SK-N-SH treated with all-trans-retinoic acid at 6 μM for 48 hours (cell line): ENCODE data around the gene IL12B.

Experiments
- ATAC-seq: fragments of 200-7000 bp; cut with Tn5 transposase; 3 replicates; pipeline ENCODE4 v1.9.1; 2020; ENCODE audit warnings: mild to moderate bottlenecking, moderate library complexity
- ARNTL ChIP-seq: fragments of 450-650 bp; formaldehyde crosslinking; IDR thresholded peaks from 2 replicates; pipeline ENCODE4 v1.5.0; 2020; ENCODE audit warnings: low read depth, mild to moderate bottlenecking, moderate library complexity, borderline replicate concordance
- BACH2 ChIP-seq: fragments of 250-450 bp; sonication (Bioruptor Pico); IDR thresholded peaks from 2 replicates; pipeline ENCODE4 v1.9.0; 2021; ENCODE audit warnings: mild to moderate bottlenecking, borderline replicate concordance
- CSDC2 ChIP-seq: fragments of 250-450 bp; sonication (Bioruptor Pico); IDR thresholded peaks from 2 replicates; pipeline ENCODE4 v1.5.0; 2020; ENCODE audit warnings: mild to moderate bottlenecking, moderate library complexity
- CSRNP3 ChIP-seq: fragments of 250-450 bp; sonication (Bioruptor Pico); IDR thresholded peaks from 2 replicates; pipeline ENCODE4 v1.5.1; 2021; ENCODE audit warnings: mild to moderate bottlenecking, moderate library complexity
- ESRRG ChIP-seq: fragments of 250-450 bp; sonication (Bioruptor Pico); IDR thresholded peaks from 2 replicates; pipeline ENCODE4 v1.6.1; 2021; ENCODE audit warnings: mild to moderate bottlenecking
- GLIS3 ChIP-seq: fragments of 250-450 bp; sonication (Bioruptor Pico); IDR thresholded peaks from 2 replicates; pipeline ENCODE4 v1.5.0; 2020; ENCODE audit warnings: mild to moderate bottlenecking, moderate library complexity
- ISL1 ChIP-seq: fragments of 250-450 bp; sonication (Bioruptor Pico); IDR thresholded peaks from 2 replicates; pipeline ENCODE4 v2.1.2; 2022; ENCODE audit warnings: mild to moderate bottlenecking, moderate library complexity
- OSR1 ChIP-seq: fragments of 250-450 bp; sonication (Bioruptor Pico); IDR thresholded peaks from 2 replicates; pipeline ENCODE4 v1.8.0; 2022; ENCODE audit warnings: moderate library complexity, mild to moderate bottlenecking, inconsistent platforms
- POU6F1 ChIP-seq: fragments of 250-450 bp; sonication (Bioruptor Pico); IDR thresholded peaks from 2 replicates; pipeline ENCODE4 v1.8.0; 2021; ENCODE audit warnings: low read depth, mild to moderate bottlenecking, moderate library complexity, borderline replicate concordance
- PPARA ChIP-seq: fragments of 250-450 bp; sonication (Bioruptor Pico); IDR thresholded peaks from 2 replicates; pipeline ENCODE4 v1.5.0; 2020; ENCODE audit warnings: mild to moderate bottlenecking, borderline replicate concordance
- RARB ChIP-seq: fragments of 250-450 bp; sonication (Bioruptor Pico); IDR thresholded peaks from 2 replicates; pipeline ENCODE4 v1.8.0; 2021; ENCODE audit warnings: mild to moderate bottlenecking, moderate library complexity
- SNAI2 ChIP-seq: fragments of 250-450 bp; sonication (Bioruptor Pico); IDR thresholded peaks from 2 replicates; pipeline ENCODE4 v1.5.0; 2020; ENCODE audit warnings: mild to moderate bottlenecking, moderate library complexity
- TCF4 ChIP-seq: fragments of 250-450 bp; sonication (Bioruptor Pico); IDR thresholded peaks from 2 replicates; pipeline ENCODE4 v1.8.0; 2021; ENCODE audit warnings: mild to moderate bottlenecking, moderate library complexity, borderline replicate concordance
- TOX ChIP-seq: fragments of 250-450 bp; sonication (Bioruptor Pico); IDR thresholded peaks from 2 replicates; pipeline ENCODE4 v1.8.0; 2021; ENCODE audit warnings: mild to moderate bottlenecking, moderate library complexity, borderline replicate concordance
- ZC3H10 ChIP-seq: fragments of 250-450 bp; sonication (Bioruptor Pico); IDR thresholded peaks from 2 replicates; pipeline ENCODE4 v1.5.1; 2021; ENCODE audit warnings: mild to moderate bottlenecking, moderate library complexity
- ZFP3 ChIP-seq: fragments of 250-450 bp; sonication (Bioruptor Pico); IDR thresholded peaks from 2 replicates; pipeline ENCODE4 v1.5.0; 2020; ENCODE audit warnings: mild to moderate bottlenecking, moderate library complexity
- ZFP30 ChIP-seq: fragments of 450-650 bp; formaldehyde crosslinking; IDR thresholded peaks from 2 replicates; pipeline ENCODE4 v1.5.0; 2022; ENCODE audit warnings: mild to moderate bottlenecking, moderate library complexity
- ZNF565 ChIP-seq: fragments of 450-650 bp; formaldehyde crosslinking; conservative IDR thresholded peaks from 2 replicates; pipeline ENCODE4 v1.5.0; 2020; ENCODE audit warnings: low read depth, mild to moderate bottlenecking, moderate library complexity
- ZNF70 ChIP-seq: fragments of 450-650 bp; formaldehyde crosslinking; IDR thresholded peaks from 2 replicates; pipeline ENCODE4 v1.5.0; 2020; ENCODE audit warnings: mild to moderate bottlenecking, moderate library complexity
- TF ChIP-seq, protein P1 (sequence below): fragments of 250-450 bp; sonication (Bioruptor Pico); IDR thresholded peaks from 2 replicates; pipeline ENCODE4 v1.8.0; 2020; ENCODE audit warnings: mild to moderate bottlenecking, moderate library complexity, borderline replicate concordance
- TF ChIP-seq, protein P2 (sequence below): fragments of 250-450 bp; sonication (Bioruptor Pico); IDR thresholded peaks from 2 replicates; pipeline ENCODE4 v1.5.0; 2020; ENCODE audit warnings: mild to moderate bottlenecking, moderate library complexity

The IL12B gene

DNA sequence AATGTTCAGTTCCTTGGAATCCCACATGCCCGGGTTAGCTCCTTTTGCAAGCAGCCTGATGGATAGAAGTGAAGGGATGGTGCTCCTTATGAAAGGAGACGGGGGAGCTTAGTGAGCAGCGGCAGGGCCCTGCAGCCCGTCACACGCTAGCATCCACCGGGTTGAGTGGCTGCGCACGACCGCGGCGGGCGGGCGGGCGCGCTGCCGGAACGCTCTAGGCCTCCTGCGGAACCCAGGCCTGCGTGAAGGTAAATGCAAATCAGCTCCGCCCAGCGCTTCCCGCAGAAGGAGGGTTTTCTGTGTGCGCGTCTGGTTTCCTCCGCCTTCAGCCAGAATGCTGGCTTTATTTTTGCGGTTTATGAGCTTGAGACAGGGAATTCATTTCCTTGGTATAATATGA lies 19.8 kb downstream of the IL12B start:
- no peak for TF ChIP-seq ZC3H10
- TF ChIP-seq, protein P1, sequence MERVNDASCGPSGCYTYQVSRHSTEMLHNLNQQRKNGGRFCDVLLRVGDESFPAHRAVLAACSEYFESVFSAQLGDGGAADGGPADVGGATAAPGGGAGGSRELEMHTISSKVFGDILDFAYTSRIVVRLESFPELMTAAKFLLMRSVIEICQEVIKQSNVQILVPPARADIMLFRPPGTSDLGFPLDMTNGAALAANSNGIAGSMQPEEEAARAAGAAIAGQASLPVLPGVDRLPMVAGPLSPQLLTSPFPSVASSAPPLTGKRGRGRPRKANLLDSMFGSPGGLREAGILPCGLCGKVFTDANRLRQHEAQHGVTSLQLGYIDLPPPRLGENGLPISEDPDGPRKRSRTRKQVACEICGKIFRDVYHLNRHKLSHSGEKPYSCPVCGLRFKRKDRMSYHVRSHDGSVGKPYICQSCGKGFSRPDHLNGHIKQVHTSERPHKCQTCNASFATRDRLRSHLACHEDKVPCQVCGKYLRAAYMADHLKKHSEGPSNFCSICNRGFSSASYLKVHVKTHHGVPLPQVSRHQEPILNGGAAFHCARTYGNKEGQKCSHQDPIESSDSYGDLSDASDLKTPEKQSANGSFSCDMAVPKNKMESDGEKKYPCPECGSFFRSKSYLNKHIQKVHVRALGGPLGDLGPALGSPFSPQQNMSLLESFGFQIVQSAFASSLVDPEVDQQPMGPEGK (CRISPR knock-in tag), result no peak
- no peak for TF ChIP-seq CSDC2 (CRISPR knock-in tag)
- TF ChIP-seq, all 23 proteins: peak for 0
- no peak for ATAC-seq

DNA sequence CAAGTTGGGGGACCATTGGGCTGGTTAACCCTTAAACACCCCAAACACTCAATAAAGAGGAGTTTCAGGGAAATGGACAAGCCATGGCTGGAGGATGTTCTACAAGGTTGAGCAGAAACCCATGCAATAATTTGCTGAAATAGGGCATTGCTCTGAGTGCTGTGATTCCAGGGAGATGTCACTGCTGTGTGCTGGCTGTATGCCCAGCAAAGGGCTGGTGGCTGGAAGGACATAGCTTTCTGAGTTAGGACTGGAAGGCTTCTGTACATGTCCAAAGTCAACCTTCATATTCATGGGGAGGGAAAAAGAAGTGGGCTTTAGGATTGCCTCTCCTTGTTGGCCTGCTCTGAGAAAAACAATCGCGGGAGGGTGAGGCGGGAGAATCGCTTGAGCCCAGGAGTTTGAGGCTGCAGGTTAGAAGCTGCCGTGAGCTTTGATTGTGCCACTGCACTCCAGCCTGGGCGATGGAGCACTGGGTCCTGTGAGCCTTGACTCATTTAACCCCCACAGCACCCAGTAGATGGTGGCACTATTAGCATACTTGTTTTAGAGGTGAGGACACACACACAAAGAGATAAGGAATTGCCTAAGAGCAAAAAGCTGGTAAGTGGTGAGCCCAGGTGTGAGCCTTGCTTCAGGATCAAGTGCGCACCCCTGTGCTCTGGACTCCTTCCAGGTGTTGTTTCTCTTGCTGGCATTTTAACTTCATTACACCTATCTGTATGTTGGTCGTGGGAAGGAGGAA lies 20.4 kb downstream of the IL12B start:
- TF ChIP-seq ESRRG (CRISPR knock-in tag), result no peak
- TF ChIP-seq CSDC2 (CRISPR knock-in tag), result no peak
- no peak for TF ChIP-seq ZFP3 (CRISPR knock-in tag)
- TF ChIP-seq ARNTL, result no peak
- TF ChIP-seq ZFP30 (CRISPR knock-in tag), result no peak
- no peak for TF ChIP-seq TCF4 (CRISPR knock-in tag)
- TF ChIP-seq, protein P2, sequence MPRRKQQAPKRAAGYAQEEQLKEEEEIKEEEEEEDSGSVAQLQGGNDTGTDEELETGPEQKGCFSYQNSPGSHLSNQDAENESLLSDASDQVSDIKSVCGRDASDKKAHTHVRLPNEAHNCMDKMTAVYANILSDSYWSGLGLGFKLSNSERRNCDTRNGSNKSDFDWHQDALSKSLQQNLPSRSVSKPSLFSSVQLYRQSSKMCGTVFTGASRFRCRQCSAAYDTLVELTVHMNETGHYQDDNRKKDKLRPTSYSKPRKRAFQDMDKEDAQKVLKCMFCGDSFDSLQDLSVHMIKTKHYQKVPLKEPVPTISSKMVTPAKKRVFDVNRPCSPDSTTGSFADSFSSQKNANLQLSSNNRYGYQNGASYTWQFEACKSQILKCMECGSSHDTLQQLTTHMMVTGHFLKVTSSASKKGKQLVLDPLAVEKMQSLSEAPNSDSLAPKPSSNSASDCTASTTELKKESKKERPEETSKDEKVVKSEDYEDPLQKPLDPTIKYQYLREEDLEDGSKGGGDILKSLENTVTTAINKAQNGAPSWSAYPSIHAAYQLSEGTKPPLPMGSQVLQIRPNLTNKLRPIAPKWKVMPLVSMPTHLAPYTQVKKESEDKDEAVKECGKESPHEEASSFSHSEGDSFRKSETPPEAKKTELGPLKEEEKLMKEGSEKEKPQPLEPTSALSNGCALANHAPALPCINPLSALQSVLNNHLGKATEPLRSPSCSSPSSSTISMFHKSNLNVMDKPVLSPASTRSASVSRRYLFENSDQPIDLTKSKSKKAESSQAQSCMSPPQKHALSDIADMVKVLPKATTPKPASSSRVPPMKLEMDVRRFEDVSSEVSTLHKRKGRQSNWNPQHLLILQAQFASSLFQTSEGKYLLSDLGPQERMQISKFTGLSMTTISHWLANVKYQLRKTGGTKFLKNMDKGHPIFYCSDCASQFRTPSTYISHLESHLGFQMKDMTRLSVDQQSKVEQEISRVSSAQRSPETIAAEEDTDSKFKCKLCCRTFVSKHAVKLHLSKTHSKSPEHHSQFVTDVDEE (CRISPR knock-in tag), result no peak
- TF ChIP-seq ISL1, result no peak
- TF ChIP-seq TOX, result no peak
- no peak for TF ChIP-seq CSRNP3 (CRISPR knock-in tag)
- TF ChIP-seq POU6F1 (CRISPR knock-in tag), result no peak
- no peak for TF ChIP-seq OSR1
- no peak for TF ChIP-seq BACH2 (CRISPR knock-in tag)
- TF ChIP-seq ZNF565 (CRISPR knock-in tag), result no peak
- TF ChIP-seq GLIS3 (CRISPR knock-in tag), result no peak
- no peak for TF ChIP-seq RARB
- TF ChIP-seq ZC3H10, result no peak
- no peak for TF ChIP-seq PPARA (CRISPR knock-in tag)
- ATAC-seq, result no peak

- no peak for TF ChIP-seq ZC3H10
- TF ChIP-seq CSDC2 (CRISPR knock-in tag), result no peak
- TF ChIP-seq, protein P1 (CRISPR knock-in tag), result no peak
- no peak for TF ChIP-seq ZNF70
- no peak for TF ChIP-seq SNAI2 (CRISPR knock-in tag)
- no peak for TF ChIP-seq OSR1
- no peak for TF ChIP-seq PPARA (CRISPR knock-in tag)
- no peak for TF ChIP-seq ESRRG (CRISPR knock-in tag)
- no peak for TF ChIP-seq POU6F1 (CRISPR knock-in tag)
- TF ChIP-seq RARB, result no peak
- TF ChIP-seq CSRNP3 (CRISPR knock-in tag), result no peak
- TF ChIP-seq TCF4 (CRISPR knock-in tag), result no peak
- no peak for ATAC-seq
These were observed 25.2 kb downstream of the IL12B start for GRCh38 chr5:159304961-159305595.
